PC-9 (cell line): ENCODE results near the gene FAM241B. TPM values are rescaled to one million over a fixed set of nuclear protein-coding genes. Genes with fewer than 3 reads are reported as not detected.

ENCODE experiments used
- BruUV-seq: library from RNA; stranded (reverse); fragments of 400-500 nt; replicated peaks from 2 replicates; lab custom pipeline; 2021; lab: Mats Ljungman, UMichigan
- CTCF ChIA-PET: fragments of 300-600 bp; sonication (Branson Sonifier 250); formaldehyde crosslinking; loops from one replicate; lab custom pipeline; 2022; ENCODE audit warnings: antibody characterized with exemption; lab: Charles Lee
- POLR2A ChIA-PET: fragments of 300-600 bp; sonication (Branson Sonifier 250); formaldehyde crosslinking; loops from one replicate; lab custom pipeline; 2022; ENCODE audit warnings: antibody characterized with exemption; ENCODE audit not compliant: unreplicated experiment; lab: Charles Lee
- DNase-seq, 2 experiments: peaks; one replicate each; pipeline versions ENCODE4 v3.0.0 to v3.0.0-alpha.2; 2015 to 2022; ENCODE audit warnings: mixed read lengths in 1 of 2
- H2AFZ ChIP-seq: fragments of 200-600 bp; sonication (generic); 2 replicates; pipeline ENCODE4 v1.8.1; 2017; ENCODE audit warnings: antibody characterized with exemption
- H3F3A ChIP-seq: fragments of 200-600 bp; sonication (generic); 2 replicates; pipeline ENCODE4 v1.8.1; 2017; ENCODE audit warnings: antibody characterized with exemption, mild to moderate bottlenecking, low read depth; ENCODE audit not compliant: insufficient read depth
- H3K27ac ChIP-seq: fragments of 200-600 bp; sonication (generic); 2 replicates; pipeline ENCODE4 v1.6.1; 2016; ENCODE audit warnings: mixed run types
- H3K27me3 ChIP-seq: fragments of 200-600 bp; sonication (generic); 2 replicates; pipeline ENCODE4 v1.6.1; 2016; ENCODE audit warnings: low read depth, mixed run types; ENCODE audit not compliant: insufficient read depth
- H3K36me3 ChIP-seq: fragments of 200-600 bp; sonication (generic); 2 replicates; pipeline ENCODE4 v1.6.1; 2016; ENCODE audit warnings: low read depth, mixed run types
- H3K4me1 ChIP-seq: fragments of 200-600 bp; sonication (generic); replicated peaks from 2 replicates; pipeline ENCODE4 v1.6.1; 2016; ENCODE audit warnings: mixed run types; ENCODE audit not compliant: insufficient read depth
- H3K4me2 ChIP-seq: fragments of 200-600 bp; sonication (generic); 2 replicates; pipeline ENCODE4 v1.6.1; 2017; ENCODE audit warnings: mixed run types
- H3K4me3 ChIP-seq: fragments of 200-600 bp; sonication (generic); 2 replicates; pipeline ENCODE4 v1.6.1; 2016; ENCODE audit warnings: mixed run types
- H3K79me2 ChIP-seq: fragments of 200-600 bp; sonication (generic); 2 replicates; pipeline ENCODE4 v1.6.1; 2017; ENCODE audit warnings: low read depth, mixed run types
- H3K9me2 ChIP-seq: fragments of 200-600 bp; sonication (generic); 2 replicates; pipeline ENCODE4 v1.8.1; 2017; ENCODE audit warnings: mild to moderate bottlenecking; ENCODE audit not compliant: insufficient read depth
- H3K9me3 ChIP-seq: fragments of 200-600 bp; sonication (generic); 2 replicates; pipeline ENCODE4 v1.8.1; 2016; ENCODE audit warnings: low read depth; ENCODE audit not compliant: insufficient read depth
- H4K20me1 ChIP-seq: fragments of 200-600 bp; sonication (generic); 2 replicates; pipeline ENCODE4 v1.8.1; 2017; ENCODE audit not compliant: insufficient read depth
- CTCF ChIP-seq: fragments of 200-600 bp; sonication (generic); conservative IDR thresholded peaks from 2 replicates; pipeline ENCODE4 v1.6.1; 2017; ENCODE audit warnings: mixed run types, antibody characterized with exemption, mild to moderate bottlenecking, moderate library complexity
- EZH2 ChIP-seq: fragments of 200-600 bp; sonication (generic); IDR thresholded peaks from 2 replicates; pipeline ENCODE4 v1.8.0; 2017; ENCODE audit warnings: antibody characterized with exemption, low read depth
- intact Hi-C: fragments of 100-400 bp; cut with micrococcal nuclease; formaldehyde crosslinking; loops from one replicate; pipeline ENCODE4 v1.10.0; 2022; ENCODE audit not compliant: unreplicated experiment
- total RNA-seq: library from RNA; stranded (reverse); gene quantifications from 2 replicates; pipeline ENCODE4 v1.2.3, GENCODE V29; 2021

Gene FAM241B
- total RNA-seq, 1 experiment from 2014 or later: 10.7 TPM

DNA sequence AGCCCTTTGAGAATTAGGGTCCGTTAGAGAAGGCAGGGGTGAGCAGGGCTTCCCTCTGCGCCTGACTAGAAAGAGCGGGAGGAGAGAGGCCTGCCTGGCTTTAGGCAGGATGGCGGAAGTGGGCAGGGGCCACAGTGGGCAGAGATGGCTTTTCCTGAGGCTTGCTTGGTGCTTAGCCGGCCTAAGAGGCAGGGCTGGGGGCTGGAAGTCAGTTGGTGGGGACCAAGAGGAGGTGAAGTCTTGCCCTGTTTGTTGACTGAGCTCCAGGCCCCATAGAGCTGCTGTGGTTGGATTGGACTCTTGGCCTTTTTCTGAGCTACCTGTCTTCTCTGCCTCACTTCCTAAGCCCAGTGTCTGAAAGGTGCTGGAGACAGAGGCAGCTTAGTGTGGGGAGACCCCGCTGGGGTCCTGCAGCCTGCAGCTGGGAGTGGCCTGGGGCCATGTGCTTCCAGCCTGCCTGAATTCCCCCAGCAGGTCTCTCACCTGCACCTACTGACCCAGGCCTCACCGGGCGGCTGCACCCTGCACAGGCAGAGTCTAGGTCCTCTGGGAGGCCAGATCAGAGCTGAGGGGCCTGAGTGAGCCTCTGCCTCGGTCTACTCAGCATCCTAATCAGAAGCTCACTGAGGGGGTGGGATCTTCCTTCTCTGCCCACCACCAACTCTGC is 4.8 kb downstream of the FAM241B start:
- no peaks in the 10 kb centered on the region for H3K27me3 ChIP-seq
- no peak overlapping the region for H3K27ac ChIP-seq
- no peaks in the 10 kb centered on the region for H3F3A ChIP-seq
- no peak overlapping the region for H2AFZ ChIP-seq
- no peak overlapping the region for H3K4me2 ChIP-seq
- H3K4me1 ChIP-seq: peaks cover 8% of the 10 kb centered on the region; the same call in 1 of the 2 replicates
- ChIA-PET CTCF (interaction anchor here (0.6 to 5.3 kb wide), 5 partner anchors 120 to 228 kb away, joined by 3 to 43 read pairs (median 3); no protein-coding TSS in a partner anchor), POLR2A (no interaction called here)
- no peak for TF ChIP-seq EZH2
- TF ChIP-seq CTCF: no peak
- H3K4me3 ChIP-seq: no peak overlapping the region
- no peaks in the 10 kb centered on the region for H3K79me2 ChIP-seq
- intact Hi-C loops: loop anchor here (5.0 to 10.0 kb wide), 2 partner anchors 543 to 630 kb away; no protein-coding TSS in a partner anchor
- no peaks in the 10 kb centered on the region for H3K9me2 ChIP-seq
- H4K20me1 ChIP-seq: no peaks in the 10 kb centered on the region
- no peak for DNase-seq
- BruUV-seq: no TSS peak
- H3K9me3 ChIP-seq: no peaks in the 10 kb centered on the region
- H3K36me3 ChIP-seq: no peaks in the 10 kb centered on the region

DNA sequence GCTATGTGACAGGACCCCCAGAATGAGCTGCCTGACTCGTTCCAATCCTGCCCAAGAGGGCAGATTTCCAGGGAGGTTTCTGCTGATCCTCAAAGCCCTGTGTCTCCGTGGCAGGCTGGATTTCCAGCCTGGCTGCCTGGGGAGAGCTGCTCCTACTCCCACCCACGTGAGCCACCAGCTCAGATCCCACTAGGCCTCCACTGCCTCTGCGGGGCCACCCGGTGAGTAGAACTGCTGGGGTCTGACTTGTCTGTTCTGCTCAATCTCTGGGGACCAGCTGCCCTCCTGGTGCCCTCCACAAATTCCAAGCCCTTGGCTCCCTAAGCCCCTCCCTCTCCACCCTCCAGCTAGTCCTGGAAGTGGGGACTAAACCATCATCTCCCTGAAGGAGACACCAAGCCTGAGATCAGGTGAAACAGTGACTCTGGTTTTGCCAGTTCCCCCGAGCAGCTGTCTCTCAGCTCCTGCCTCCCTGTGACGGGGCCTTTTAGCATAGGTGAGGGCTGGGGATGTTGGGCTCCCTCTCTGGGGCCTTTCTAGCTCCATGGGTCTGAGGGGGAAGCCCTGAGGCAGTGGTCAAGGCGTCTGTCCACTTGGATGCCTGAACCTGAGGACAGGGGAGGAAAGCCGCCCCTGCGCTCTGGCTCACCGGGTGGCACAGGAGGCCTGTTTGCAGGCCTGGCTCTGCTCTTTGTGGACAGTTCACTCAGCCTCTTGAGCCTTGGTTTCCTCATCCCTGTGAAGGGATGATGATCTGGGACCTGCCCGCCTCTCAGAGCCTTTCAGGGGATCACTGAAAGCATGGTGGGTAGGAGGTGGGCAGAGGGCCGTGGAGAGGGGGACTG is 5.6 kb downstream of the FAM241B start:
- H3K4me1 ChIP-seq: peaks cover 8% of the 10 kb centered on the region; the same call in 1 of the 2 replicates
- TF ChIP-seq EZH2 (no peak), CTCF (no peak)

GRCh38 chr10:69636273-69636575 is 6.2 kb downstream of the FAM241B start:
- H3K4me2 ChIP-seq: no peak overlapping the region
- CTCF ChIA-PET: interaction anchor here (0.6 to 5.3 kb wide), 8 partner anchors 12 to 251 kb away, joined by 3 to 43 read pairs (median 3); no protein-coding TSS in a partner anchor
- intact Hi-C loops: loop anchor here (5.0 to 10.0 kb wide), 2 partner anchors 544 to 631 kb away; no protein-coding TSS in a partner anchor
- no peaks in the 10 kb centered on the region for H3K27me3 ChIP-seq
- no peaks in the 10 kb centered on the region for H3K9me3 ChIP-seq
- no peak overlapping the region for H3K4me3 ChIP-seq
- H3K79me2 ChIP-seq: no peaks in the 10 kb centered on the region
- no peak overlapping the region for H2AFZ ChIP-seq
- no peaks in the 10 kb centered on the region for H3K9me2 ChIP-seq
- H3F3A ChIP-seq: no peaks in the 10 kb centered on the region
- POLR2A ChIA-PET: no interaction called here
- H3K27ac ChIP-seq: no peak overlapping the region
- no peak for DNase-seq
- H4K20me1 ChIP-seq: no peaks in the 10 kb centered on the region
- BruUV-seq: no TSS peak
- TF ChIP-seq CTCF: no peak
- TF ChIP-seq EZH2: no peak
- no peaks in the 10 kb centered on the region for H3K36me3 ChIP-seq
- H3K4me1 ChIP-seq: peaks cover 5% of the 10 kb centered on the region

More for the DNA sequence above, 5.6 kb downstream of the FAM241B start:
- H3K27me3 ChIP-seq: no peaks in the 10 kb centered on the region
- no peak overlapping the region for H3K4me2 ChIP-seq
- no peak for DNase-seq
- POLR2A ChIA-PET: no interaction called here
- no peaks in the 10 kb centered on the region for H3K9me2 ChIP-seq
- BruUV-seq: no TSS peak
- H3F3A ChIP-seq: no peaks in the 10 kb centered on the region
- CTCF ChIA-PET: interaction anchor here (0.6 to 5.3 kb wide), 7 partner anchors 13 to 809 kb away, joined by 3 to 43 read pairs (median 3); partner anchors contain the start of gene STOX1
- H3K79me2 ChIP-seq: no peaks in the 10 kb centered on the region
- H3K9me3 ChIP-seq: no peaks in the 10 kb centered on the region
- H3K36me3 ChIP-seq: no peaks in the 10 kb centered on the region
- intact Hi-C loops: loop anchor here (5.0 to 10.0 kb wide), 2 partner anchors 543 to 631 kb away; no protein-coding TSS in a partner anchor
- no peak overlapping the region for H3K4me3 ChIP-seq
- H4K20me1 ChIP-seq: no peaks in the 10 kb centered on the region
- H2AFZ ChIP-seq: no peak overlapping the region
- no peak overlapping the region for H3K27ac ChIP-seq
